HG03097 (cell line): ENCODE measurements around the gene TJP2.

Source experiments
- ATAC-seq: cut with Tn5 transposase; IDR thresholded peaks from one replicate; pipeline ENCODE4 v1.9.1; 2021; ENCODE audit not compliant: unreplicated experiment, low FRiP score

Gene TJP2

DNA sequence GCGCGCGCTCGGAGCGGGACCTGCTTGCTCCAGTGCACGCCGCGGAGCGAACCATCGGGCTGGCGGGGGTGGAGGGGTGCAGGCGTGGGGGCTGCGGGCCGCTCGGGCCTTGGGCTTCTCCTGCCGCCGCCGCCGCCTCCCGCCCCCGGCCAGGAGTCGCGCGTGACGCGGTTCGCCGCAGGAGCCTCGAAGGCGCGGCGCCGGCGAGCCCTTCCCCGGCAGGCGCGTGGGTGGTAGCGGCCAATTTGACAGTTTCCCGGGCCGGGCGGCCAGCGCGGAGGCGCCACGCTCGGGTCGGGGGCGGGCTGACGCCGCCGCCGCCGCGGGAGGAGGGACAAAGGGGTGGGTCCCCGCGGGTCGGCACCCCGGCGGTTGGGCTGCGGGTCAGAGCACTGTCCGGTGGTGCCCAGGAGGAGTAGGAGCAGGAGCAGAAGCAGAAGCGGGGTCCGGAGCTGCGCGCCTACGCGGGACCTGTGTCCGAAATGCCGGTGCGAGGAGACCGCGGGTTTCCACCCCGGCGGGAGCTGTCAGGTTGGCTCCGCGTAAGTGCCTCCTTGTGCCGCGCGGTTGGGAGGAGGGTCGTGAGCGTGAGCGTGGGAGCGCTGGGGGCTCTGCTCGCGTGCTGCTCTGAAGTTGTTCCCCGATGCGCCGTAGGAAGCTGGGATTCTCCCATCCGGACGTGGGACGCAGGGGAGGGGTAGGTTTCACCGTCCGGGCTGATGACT lies at the start of gene TJP2:
Gene TJP2 (plus strand): TSS at position 387 of the 725 bp plus-strand sequence. CDS start 96 bp downstream, at position 483.
- ATAC-seq, result peak; percentile 47

DNA sequence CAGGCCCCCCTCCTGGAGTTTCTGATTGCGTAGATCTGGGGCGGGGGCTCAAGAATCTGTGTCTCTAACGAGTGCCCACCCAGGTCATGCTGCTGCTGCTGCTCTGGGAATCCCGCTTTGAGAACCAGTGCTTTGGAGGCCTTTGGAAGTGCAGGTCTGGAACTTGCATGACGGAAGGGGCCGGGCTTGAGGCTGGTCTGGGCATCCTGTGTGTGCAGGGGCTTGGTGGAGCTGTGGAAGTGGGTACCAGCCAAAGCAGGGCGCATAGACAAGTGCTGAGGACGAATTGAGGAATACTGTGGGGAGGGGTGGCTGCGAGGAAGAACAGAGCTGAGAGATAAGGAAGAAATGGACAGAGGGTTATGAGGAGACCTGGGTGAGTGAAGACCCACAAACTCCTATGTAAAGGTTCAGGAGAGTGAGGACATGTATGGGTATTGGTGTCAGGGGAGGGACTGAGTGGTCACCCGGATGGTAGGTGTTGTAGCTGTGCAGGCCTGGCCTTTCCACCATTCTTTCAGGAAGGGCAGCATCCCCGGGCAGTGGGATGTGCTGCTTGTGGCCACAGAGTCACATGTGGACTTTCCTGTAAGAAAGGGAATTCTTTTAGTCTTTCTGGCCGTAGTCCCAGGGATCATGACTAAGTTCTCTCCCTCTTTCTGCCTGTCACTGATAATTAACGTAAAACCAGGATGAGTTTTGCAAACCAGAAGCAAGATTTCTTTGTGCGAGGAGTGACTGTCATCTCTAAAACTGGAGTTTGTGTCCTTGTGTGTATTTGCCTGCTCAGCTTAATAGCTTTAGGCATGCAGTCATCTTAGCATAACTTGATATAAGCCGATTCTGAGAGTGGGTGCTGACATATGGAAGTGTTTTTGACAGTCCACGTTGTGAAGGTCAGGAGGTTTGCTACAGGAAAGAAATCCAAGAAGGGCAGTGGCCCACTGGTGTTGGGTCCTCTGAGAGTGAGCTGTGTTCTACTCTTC lies 43.3 kb upstream of the TJP2 start:
- ATAC-seq, result no peak

DNA sequence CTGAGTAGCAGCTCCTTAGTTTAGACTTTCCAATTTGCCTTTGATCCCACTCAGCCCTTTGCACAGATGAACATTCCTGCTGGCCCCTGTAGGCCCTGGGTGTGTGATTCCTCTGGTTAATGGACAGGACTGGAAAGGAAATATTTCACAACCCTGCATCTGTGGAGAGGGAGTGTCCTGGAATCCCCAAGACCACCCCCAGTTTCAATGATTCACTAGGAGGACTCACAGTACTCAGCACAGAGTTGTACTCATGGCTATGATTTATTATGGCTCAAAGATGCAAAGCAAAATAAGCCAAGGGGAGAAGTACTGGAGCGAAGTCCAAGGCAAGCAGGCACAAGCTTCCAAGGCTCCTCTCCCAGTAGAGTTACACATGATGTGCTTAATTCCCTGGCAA lies 42.4 kb upstream of the TJP2 start:
- ATAC-seq, result no peak

DNA sequence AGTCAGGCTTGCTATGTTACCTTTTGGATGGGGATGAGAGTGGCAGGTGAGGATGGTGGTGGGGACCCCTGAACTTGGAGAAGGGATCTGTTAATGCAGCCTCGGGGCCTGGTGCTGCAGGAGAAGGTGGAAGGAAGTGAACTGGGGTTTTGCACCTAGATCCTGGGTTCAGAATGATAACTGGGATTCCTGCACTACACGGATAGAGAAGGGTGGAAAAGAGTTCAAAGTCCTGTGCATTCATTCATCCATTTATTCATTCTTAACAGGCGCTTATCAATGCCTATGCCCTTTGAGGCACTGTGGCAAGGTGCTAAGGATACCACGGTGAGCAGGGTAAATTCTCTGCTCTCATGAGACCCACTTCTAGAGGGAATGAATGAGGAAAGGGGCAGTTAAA lies 41.7 kb upstream of the TJP2 start:
- no peak for ATAC-seq

DNA sequence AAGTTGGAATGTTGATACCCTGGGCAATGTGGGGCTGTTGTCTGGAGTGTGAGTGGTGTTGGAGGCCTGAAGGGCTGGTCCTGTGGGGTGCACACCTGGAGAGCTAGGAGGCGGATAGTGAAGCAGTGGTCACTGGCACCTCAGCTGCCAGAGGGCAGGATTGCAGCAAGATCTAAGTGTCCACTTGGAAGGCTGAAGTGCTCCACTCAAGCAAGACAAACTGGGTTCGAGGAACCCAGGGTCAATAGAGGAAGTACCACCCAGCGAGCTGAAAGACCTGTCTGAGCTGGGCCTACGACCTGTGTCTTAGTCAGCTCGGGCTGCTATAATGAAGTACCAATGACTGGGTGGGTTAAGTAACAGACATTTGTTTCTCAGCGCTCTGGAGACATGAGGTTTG lies 39.7 kb upstream of the TJP2 start:
- ATAC-seq, result no peak

DNA sequence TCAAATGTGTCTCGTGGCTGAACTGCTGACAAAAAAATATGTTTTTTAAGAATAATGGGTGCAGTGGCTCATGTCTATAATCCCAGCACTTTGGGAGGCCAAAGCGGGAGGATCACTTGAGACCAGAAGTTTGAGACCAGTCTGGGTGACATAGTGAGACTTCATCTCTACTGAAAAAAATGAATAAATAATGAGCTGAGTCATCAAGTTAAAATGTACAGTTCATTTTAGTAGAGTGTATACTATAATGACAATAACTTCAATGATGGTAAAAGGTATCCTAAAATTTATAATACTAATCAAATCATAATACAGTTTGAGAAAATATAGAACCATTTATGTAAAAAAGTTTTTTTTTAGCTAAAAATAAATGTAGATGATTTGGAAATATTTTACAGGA lies 37.9 kb upstream of the TJP2 start:
- no peak for ATAC-seq

DNA sequence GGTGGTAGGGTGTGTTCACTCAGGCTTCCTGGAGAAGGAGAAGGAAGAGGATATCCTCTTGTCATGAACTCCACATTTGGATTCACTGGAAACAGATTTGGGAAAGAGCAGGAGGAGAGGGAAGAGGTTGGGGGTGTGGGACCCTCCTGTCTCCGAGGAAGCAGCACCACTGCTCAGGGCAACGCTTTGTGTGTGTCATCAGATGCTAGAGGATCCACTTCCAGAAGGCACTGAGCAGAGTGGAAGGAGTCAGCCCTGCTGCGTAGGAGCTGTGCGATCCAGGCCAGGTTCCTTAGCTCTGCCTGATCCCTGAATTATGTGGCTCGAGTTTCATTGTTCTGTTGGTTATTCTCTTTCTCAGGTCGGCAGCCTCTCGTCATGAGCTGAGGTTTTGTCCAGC lies 37.3 kb upstream of the TJP2 start:
- no peak for ATAC-seq

DNA sequence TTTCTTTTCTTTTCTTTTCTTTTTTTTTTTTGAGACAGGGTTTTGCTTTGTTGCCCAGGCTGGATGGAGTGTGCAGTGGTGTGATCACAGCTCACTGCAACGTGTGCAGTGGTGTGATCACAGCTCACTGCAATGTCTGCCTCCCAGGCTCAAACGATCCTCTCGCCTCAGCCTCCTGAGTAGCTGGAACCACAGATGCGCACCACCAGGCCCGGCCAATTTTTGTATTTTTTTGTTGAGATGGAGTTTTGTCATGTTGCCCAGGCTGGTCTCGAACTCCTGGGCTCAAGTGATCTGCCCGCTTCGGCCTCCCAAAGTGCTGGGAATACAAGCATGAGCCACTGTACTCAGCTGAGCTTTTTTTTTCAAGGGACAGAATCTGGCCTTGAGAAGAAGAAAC lies 36.8 kb upstream of the TJP2 start:
- ATAC-seq, result no peak

DNA sequence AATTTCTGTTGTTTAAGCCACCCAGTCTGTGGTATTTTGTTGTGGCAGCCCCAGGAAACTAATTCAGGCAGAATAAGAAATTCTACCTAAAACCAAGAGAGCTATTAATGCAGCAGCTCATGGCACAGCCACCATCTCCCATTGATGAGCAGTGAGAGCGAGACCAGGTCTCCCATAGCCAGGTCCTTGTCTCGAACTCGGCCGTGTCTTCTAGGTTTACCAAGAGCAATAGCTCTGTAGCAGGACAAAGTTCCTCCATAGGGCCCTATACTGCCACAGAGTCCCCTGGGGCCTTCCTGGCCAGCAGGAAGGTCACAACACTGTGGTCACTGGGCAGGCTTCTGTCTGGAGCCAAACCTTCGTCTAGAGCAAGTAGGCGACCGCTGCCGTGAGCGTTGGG lies 34.5 kb upstream of the TJP2 start:
- ATAC-seq, result no peak

DNA sequence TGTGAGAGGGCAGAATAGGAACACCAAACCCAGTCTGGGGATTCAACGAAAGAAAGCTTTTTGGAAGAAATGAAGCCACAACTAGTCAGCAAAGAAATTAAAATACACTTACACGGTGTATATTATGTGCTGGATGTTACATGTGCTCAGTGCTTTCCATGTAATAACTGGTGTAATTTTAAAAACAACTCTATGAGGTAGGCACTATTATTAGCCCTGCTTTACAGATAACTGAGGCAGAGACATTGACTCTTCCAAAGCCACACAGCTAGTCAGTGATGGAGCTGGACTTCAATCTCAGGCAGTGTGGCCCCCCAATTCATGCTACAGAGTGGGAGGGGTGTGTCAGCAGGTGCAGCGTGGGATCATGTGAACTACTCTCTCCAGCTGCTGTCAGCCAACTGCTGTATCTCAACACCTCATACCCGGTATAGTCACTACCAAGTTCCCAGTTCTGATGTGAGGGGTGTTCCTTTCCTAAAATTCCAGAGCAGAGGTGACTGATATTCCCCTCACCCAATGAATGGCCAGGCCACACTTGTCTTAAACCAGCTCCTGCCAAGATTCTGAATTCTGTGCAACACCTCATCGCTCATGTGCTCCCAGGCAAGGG lies 33.8 kb upstream of the TJP2 start:
- no peak for ATAC-seq

DNA sequence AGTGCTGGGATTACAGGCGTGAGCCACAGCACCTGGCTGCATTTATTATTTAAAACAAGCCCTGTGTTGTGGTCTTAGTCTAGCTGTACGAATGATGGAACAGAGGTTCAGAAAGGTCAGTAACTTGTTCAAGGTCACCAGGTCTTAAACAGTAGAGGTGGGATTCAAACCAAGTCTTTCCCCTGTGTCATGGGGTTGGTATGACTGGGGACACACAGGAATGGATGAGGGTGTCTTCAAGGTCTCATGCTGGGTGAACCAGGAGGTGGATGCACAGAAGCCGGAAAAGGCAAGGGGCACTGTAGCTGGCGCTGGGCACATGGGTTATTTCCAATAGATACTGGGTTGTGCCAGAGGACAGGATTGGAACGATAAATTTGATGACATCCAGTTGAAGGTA lies 32.2 kb upstream of the TJP2 start:
- ATAC-seq, result no peak

DNA sequence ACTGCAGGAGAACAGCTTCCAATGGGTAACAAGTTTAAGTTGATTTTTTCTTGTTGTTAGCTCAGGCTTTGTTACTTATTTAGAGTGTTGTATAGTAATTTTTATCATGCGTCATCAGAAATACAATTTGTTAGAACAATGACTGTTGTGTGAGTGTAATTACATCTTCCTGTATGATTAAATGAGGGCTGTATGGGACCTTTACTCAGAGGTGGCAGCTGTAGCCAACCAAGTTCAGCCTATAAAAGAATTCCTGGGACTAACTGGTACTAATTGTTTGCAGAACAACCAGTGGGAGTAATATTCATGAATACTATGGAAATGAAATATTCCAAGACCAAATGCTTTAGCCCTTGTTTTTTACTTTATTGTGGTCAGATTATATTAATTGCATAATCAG lies 30.8 kb upstream of the TJP2 start:
- no peak for ATAC-seq

DNA sequence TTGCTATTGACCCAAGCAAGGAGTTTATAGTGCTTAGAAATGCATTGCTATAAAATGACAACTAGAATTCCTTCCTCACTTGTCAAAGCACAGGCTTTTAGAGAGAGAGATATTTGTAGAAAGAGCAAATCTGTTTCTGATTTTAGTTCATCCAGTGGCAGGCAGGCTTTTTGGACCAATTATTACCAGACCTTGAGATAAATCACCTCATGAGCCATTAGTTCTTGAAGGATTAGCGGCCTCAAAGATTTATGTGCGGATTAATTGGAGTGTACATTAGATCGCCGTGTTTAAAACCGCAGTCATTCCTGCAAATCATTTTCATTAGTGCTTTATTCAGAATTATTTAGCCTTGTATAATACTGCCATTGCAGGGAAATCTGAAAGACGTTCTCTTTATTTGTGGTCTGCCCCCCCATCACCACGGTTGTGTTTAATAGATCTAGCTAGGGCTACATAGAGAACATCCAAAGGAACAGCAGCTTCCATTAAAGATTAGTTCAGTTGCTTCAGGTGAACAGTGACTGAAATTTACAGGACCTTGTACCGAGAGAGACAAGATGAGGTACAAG lies 28.8 kb upstream of the TJP2 start:
- no peak for ATAC-seq

DNA sequence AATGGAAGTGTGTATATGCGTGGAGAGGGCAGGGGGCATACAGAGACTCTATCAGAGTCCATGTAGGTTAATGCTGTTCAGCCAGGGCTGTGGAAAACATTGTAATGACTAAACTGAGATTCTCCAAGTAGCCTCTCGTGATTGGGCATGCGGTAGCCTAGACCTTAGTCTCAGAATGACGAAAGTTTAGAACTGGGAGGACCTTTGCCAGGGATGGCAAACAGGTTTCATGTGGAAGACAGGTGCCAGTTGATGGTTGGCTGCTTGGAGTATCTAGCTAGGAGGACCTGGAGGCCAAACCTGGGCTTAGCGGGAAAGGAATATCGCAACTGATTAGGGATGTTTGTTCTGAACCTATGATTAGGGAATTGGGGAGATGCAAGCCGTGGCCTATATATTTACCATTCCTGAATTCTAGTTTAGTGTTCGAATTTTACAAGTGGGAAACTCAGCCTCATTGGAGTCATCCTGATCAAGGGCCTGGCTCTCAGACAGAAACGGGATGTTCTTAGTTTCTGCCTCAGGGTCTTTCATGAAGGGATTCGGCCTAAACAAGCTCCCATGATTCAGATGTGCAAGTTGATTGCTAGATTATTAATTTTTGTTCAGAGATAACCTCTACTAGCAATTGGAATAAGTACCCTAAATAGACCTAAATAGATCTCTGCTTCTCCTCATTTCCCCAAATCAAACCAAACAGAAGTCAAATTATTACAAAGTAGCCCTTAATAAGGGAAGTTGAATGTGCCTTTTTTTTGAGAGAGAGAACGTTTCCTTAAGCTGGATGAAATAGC lies 26.8 kb upstream of the TJP2 start:
- ATAC-seq, result no peak

DNA sequence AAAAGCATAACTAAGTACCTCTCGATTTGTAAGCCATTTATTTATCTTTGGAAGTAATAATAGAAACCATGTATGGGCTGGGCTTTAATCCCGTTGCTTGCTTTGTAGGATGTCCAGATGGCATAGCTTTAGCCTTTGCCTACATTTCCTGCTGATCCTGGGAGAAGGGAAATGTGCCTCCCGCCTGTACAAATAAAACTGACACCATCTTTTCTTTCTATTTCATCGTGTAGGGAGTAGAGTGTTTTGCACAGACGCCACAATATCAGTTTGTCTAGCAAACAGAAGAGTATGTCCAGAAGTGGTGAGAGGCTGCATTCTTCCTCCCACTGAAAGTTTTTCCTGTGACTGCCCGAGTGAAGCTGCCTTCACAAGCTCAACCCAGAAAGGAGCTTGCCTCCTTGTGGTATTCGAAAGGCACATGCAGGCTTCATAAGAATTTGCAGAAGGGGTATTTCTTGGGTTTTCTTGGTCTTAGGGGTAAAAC lies 24.7 kb upstream of the TJP2 start:
- no peak for ATAC-seq

DNA sequence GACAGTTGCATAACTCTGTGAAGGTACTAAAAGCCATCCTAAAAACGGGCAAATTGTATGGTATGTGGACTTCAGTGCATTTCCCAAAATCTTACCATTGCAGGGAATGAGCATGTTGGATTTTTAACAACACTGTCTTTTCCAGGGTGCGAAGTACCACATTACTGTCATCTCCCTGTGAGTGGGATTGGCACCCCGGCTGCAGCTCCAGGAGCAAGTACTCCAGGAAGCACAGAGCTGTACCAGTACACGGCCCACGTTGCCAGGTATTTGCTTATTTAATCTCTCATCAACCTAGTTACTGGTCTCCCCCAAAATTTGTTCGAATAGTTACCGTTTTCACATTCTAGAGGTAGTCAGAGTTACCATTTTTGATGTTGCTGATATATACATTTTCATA lies 22.6 kb upstream of the TJP2 start:
- ATAC-seq, result no peak

DNA sequence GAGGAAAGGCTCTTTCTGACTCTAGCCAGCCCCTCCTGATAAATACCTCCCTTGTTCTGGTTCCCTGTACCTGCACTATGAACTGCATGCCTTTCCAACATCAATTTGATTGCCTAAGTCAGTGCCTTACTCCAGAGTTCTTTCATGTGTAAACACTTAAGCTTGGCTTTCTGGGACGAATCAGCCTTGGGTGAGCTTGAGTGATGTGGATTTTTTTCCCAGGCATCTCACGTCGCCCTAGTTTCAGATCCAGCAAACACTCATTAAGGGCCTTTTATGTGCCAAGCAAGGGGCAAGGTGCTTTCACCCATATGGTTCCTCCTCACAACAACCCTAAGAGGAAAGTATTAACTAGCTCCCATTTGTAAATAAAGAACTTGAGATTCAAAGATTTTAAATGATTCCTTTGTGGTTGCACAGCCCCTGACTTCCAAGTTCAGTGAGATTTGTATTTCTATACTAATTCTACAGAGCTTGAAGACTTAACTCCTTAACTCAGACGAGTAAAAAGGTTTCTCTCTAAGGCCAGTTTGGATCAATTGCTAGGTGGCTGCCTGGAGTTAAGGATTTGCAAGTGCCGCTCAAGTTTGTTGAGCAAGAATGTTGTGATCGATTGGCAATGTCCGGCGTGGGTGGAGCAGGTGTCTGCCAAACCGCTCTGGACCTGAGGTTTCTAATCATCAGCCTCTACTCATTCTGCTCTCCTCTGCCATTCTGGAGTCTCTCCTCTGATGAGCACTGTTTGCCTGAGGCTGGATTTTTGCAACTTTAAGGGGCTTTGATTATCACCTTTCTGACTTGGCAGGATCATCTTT lies 20.2 kb upstream of the TJP2 start:
- no peak for ATAC-seq

DNA sequence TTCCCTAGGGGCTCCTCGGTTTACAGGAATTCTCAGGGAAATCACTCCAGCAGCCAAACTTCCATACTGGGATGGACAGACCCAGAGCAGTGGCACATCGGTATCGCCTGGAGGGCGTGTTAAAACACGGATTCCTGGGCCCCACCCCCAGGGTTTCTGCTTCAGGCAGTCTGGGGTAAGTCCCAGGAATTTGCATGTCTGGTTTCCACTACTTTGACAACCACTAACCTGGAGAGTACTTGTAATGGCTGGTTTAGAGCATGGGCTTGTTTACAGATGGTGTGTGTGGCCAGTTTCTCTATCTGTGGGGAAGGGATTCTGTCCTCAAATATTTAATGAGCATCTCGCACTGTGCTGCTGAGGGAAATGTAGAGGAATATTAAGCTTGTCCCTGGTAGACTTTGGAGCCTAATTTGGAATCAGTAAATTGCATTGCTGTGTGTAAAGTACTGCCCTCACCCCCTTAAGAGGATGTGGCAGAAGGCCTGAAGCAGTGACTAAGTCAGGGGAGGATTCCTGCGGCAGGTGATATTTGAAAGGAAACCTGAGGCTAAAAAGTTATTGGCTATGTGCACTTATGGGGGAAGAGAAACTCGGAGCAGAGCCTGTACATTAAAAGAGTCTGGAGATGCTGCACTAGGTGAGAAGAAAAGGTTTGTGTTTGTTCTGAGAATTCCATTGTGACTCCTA lies 18.6 kb upstream of the TJP2 start:
- peak; percentile 50 for ATAC-seq
